Activated T-helper 17 cell treated with anti-CD3 and anti-CD28 coated beads, Interleukin-2, amount 50 U/mL, for 72 hours (primary cell): ENCODE data around the gene STC2. TPM values are rescaled to one million over a fixed set of nuclear protein-coding genes. Genes with fewer than 3 reads are reported as not detected.
"Not testable (repeated sequence)": the region's sequence is repeated elsewhere in the genome, so short reads cannot be mapped to it uniquely, and the experiment has no call there.

ENCODE experiments used
- ATAC-seq: fragments of 150-1000 bp; cut with Tn5 transposase; replicated peaks from 2 replicates; pipeline ENCODE4 v1.10.0; 2021; ENCODE audit warnings: mild to moderate bottlenecking, moderate library complexity
- H3K27ac Mint-ChIP-seq: one replicate; pipeline ENCODE4 v1.8.0; 2022; ENCODE audit warnings: mixed read lengths
- H3K27me3 Mint-ChIP-seq: one replicate; pipeline ENCODE4 v1.8.0; 2022; ENCODE audit warnings: mixed read lengths
- H3K36me3 Mint-ChIP-seq: one replicate; pipeline ENCODE4 v1.8.0; 2022; ENCODE audit warnings: low read depth, mild to moderate bottlenecking, mixed read lengths
- H3K4me1 Mint-ChIP-seq: one replicate; pipeline ENCODE4 v1.8.0; 2022; ENCODE audit warnings: mixed read lengths
- H3K4me3 Mint-ChIP-seq: one replicate; pipeline ENCODE4 v1.8.0; 2022; ENCODE audit warnings: mild to moderate bottlenecking, mixed read lengths
- H3K9me3 Mint-ChIP-seq: one replicate; pipeline ENCODE4 v1.8.0; 2022; ENCODE audit warnings: mixed read lengths
- total RNA-seq, 2 donors: library from RNA; stranded (reverse); gene quantifications; one replicate each; pipeline ENCODE4 v1.2.3, GENCODE V29; 2022

The STC2 gene
- total RNA-seq, 2 donors from 2014 or later, result 4.3 to 6.2 TPM

GRCh38 chr5:173298213-173298926, 29.8 kb downstream of the STC2 start:
- Mint-ChIP-seq H3K4me3 (no peak overlapping the region), H3K36me3 (no peaks in the 10 kb centered on the region), H3K9me3 (no peaks in the 10 kb centered on the region), H3K4me1 (peaks cover 6% of the 10 kb centered on the region), H3K27me3 (peaks cover 27% of the 10 kb centered on the region), H3K27ac (no peak overlapping the region)
- no peak for ATAC-seq

DNA sequence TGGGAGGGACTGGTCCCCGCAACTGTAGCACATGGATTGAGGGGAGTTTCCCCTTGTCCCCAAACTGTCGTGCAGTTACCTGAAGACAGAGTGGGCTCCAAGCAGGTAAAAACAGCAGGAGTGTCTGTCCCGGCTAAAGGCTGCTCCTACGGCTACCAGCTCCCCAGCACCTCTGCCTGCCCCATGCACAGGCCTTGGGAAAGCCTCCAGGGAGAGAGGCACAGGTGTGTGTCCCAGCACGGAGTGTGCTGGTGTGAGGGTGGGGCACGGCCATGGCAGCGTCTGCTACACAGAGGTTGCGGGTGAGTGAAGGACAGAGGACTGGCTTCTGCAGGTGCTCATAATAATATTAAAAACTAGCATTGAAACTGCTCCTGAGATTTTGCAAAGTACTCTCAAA, 30.4 kb downstream of the STC2 start:
- Mint-ChIP-seq H3K4me1 (peaks cover 6% of the 10 kb centered on the region), H3K9me3 (no peaks in the 10 kb centered on the region), H3K4me3 (no peak overlapping the region), H3K36me3 (no peaks in the 10 kb centered on the region), H3K27me3 (peaks cover 22% of the 10 kb centered on the region), H3K27ac (no peak overlapping the region)
- no peak for ATAC-seq

- no peak for ATAC-seq
- H3K4me3 Mint-ChIP-seq, result no peak overlapping the region
- H3K27me3 Mint-ChIP-seq, result peaks cover 22% of the 10 kb centered on the region
- H3K9me3 Mint-ChIP-seq, result no peaks in the 10 kb centered on the region
- H3K4me1 Mint-ChIP-seq, result peaks cover 6% of the 10 kb centered on the region
- H3K27ac Mint-ChIP-seq, result no peak overlapping the region
- H3K36me3 Mint-ChIP-seq, result no peaks in the 10 kb centered on the region
These were observed 31.2 kb downstream of the STC2 start for GRCh38 chr5:173296737-173297676.

GRCh38 chr5:173295796-173296195, 32.4 kb downstream of the STC2 start:
- H3K27me3 Mint-ChIP-seq, result peaks cover 33% of the 10 kb centered on the region
- no peak overlapping the region for H3K4me3 Mint-ChIP-seq
- H3K4me1 Mint-ChIP-seq, result peaks cover 6% of the 10 kb centered on the region
- no peaks in the 10 kb centered on the region for H3K36me3 Mint-ChIP-seq
- no peak overlapping the region for H3K27ac Mint-ChIP-seq
- no peak for ATAC-seq
- no peaks in the 10 kb centered on the region for H3K9me3 Mint-ChIP-seq

- H3K4me1 Mint-ChIP-seq, result peaks cover 6% of the 10 kb centered on the region
- peaks cover 40% of the 10 kb centered on the region for H3K27me3 Mint-ChIP-seq
- H3K27ac Mint-ChIP-seq, result no peak overlapping the region
- no peaks in the 10 kb centered on the region for H3K9me3 Mint-ChIP-seq
- peak overlapping the region; percentile 60 for H3K4me3 Mint-ChIP-seq
- H3K36me3 Mint-ChIP-seq, result no peaks in the 10 kb centered on the region
- ATAC-seq, result no peak
These were observed 33.4 kb downstream of the STC2 start for GRCh38 chr5:173294673-173295320.

GRCh38 chr5:173293817-173294672, 34.2 kb downstream of the STC2 start:
- peak; percentile 82 for ATAC-seq
- H3K36me3 Mint-ChIP-seq, result no peaks in the 10 kb centered on the region
- peaks cover 44% of the 10 kb centered on the region for H3K27me3 Mint-ChIP-seq
- H3K27ac Mint-ChIP-seq, result peak overlapping the region; percentile 8
- peak overlapping the region; percentile 60 for H3K4me3 Mint-ChIP-seq
- H3K9me3 Mint-ChIP-seq, result no peaks in the 10 kb centered on the region
- peaks cover 6% of the 10 kb centered on the region for H3K4me1 Mint-ChIP-seq

GRCh38 chr5:173291722-173292658, 36.2 kb downstream of the STC2 start:
- Mint-ChIP-seq H3K4me3 (no peak overlapping the region), H3K4me1 (peaks cover 6% of the 10 kb centered on the region), H3K36me3 (no peaks in the 10 kb centered on the region), H3K27ac (no peak overlapping the region), H3K9me3 (no peaks in the 10 kb centered on the region), H3K27me3 (peaks cover 53% of the 10 kb centered on the region)
- ATAC-seq, result no peak

DNA sequence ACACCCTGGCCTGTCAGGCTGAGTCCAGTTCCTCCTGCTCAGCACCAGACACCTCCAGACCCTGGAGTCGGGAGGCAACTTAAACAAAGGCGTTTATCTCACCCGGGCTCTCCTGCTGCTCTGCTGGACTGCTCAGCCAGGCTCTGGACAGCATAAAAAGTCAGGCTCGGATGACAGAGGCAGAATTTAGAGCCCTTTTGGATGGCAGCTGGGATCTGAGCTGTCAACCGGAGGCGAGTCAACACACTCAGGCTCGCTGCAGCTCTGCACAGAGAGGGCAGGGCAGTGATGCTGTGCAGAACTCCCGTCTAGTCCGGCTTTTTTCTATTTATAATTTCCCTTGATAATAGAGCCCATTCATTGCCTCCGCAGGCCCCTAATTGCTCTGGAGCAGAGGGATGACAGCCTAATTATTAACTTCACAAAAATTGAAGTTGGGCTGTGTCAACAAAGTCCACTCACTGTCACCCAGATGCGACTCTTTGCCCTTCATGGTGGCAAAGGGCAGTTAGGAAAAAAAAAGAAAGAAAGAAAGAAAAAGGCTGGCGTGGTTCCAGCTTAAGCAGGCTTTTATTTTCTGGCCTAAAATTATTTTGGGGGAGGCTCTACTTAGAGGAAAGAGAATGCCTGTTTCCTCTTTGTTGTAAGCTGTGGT, 37.6 kb downstream of the STC2 start:
- Mint-ChIP-seq H3K9me3 (no peaks in the 10 kb centered on the region), H3K4me1 (peaks cover 6% of the 10 kb centered on the region), H3K27ac (no peak overlapping the region), H3K27me3 (peaks cover 66% of the 10 kb centered on the region), H3K36me3 (no peaks in the 10 kb centered on the region), H3K4me3 (no peak overlapping the region)
- ATAC-seq, result no peak

- H3K4me3 Mint-ChIP-seq, result no peak overlapping the region
- no peak overlapping the region for H3K27ac Mint-ChIP-seq
- ATAC-seq, result no peak
- H3K36me3 Mint-ChIP-seq, result no peaks in the 10 kb centered on the region
- H3K9me3 Mint-ChIP-seq, result peaks cover under 1% of the 10 kb centered on the region
- peaks cover 71% of the 10 kb centered on the region for H3K27me3 Mint-ChIP-seq
- peaks cover 11% of the 10 kb centered on the region for H3K4me1 Mint-ChIP-seq
These were observed 38.8 kb downstream of the STC2 start for GRCh38 chr5:173289372-173289771.

DNA sequence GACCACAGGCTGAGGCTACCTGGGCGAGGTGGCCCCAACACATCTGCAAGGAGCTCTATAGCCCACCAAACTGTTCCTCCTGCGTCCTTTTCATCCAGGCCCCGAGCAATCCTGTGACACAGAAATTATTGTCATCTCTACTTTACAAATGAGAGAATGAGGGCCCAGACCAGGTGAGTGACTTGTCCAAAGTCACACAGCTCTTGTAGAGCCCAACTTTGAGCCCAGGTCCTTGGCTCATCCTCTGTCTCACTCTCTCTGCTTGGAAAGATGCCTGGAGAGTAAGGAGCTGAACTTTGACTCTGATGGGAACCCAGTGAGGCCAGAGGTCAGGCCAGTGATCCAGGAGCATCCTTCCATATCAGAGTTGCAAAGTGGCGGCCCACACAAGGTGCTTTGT, 39.6 kb downstream of the STC2 start:
- H3K9me3 Mint-ChIP-seq, result peaks cover 4% of the 10 kb centered on the region
- H3K27ac Mint-ChIP-seq, result no peak overlapping the region

DNA sequence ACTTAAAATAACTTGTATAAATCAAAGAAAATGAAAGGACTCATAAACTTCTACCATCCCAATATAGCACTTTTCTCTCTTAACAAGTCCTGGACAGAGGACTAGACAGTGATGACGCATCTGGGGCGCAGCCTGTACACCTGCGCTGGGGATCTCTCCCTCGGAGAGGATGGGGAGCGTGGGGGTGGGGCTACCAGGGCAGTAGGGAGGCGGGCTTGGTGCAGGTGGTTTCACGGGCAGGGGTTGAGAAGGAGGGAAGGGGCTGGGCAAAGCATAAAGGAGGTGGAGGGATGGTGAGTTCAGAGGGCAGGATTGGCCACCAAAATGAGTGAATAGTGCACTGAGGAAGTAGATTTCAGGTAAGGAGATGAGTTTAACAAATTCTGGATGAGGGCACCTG, 41.1 kb downstream of the STC2 start:
- no peaks in the 10 kb centered on the region for H3K36me3 Mint-ChIP-seq
- no peak for ATAC-seq
- H3K4me3 Mint-ChIP-seq, result no peak overlapping the region
- H3K4me1 Mint-ChIP-seq, result peaks cover 9% of the 10 kb centered on the region
- H3K27ac Mint-ChIP-seq, result no peak overlapping the region
- H3K27me3 Mint-ChIP-seq, result peaks cover 74% of the 10 kb centered on the region
- peaks cover 4% of the 10 kb centered on the region for H3K9me3 Mint-ChIP-seq

More for the DNA sequence above, 39.6 kb downstream of the STC2 start:
- Mint-ChIP-seq H3K27me3 (peaks cover 68% of the 10 kb centered on the region), H3K4me3 (no peak overlapping the region), H3K4me1 (peaks cover 9% of the 10 kb centered on the region), H3K36me3 (no peaks in the 10 kb centered on the region)
- ATAC-seq, result no peak

DNA sequence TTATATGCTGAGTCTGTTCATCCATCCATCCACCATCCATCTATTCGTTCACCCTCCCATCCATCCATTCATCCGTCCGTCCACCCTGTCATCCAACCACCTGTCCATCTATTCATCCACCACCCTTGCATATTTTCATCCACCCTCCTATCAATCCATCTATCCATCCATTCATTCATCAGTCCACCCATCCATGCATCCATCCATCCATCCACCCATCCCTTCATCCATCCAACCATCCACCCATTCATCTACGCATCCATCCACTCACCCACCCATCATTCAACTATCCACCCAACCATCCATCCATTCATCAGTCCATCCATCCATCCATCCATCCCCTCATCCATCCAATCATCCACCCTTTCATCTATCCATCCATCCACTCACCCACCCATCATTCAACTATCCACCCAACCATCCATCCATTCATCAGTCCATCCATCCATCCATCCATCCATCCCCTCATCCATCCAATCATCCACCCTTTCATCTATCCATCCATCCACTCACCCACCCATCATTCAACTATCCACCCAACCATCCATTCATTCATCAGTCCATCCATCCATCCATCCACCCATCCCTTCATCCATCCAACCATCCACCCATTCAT, 43.8 kb downstream of the STC2 start:
- H3K4me3 Mint-ChIP-seq, result peak overlapping the region; percentile 10
- peaks cover 64% of the 10 kb centered on the region for H3K27me3 Mint-ChIP-seq

More for the DNA sequence above, 43.8 kb downstream of the STC2 start:
- ATAC-seq, H3K4me1 Mint-ChIP-seq, H3K9me3 Mint-ChIP-seq, H3K27ac Mint-ChIP-seq, H3K36me3 Mint-ChIP-seq: not testable (repeated sequence)
